Neutrophil (primary cell): ENCODE measurements around the gene GRM3.

Experiments
- H3K27ac ChIP-seq: fragments of 200-600 bp; sonication (generic); 2 replicates; pipeline ENCODE4 v1.5.1; 2016; ENCODE audit warnings: mild to moderate bottlenecking, moderate library complexity
- H3K27me3 ChIP-seq: fragments of 200-600 bp; sonication (generic); 2 replicates; pipeline ENCODE4 v1.6.0; 2016; ENCODE audit warnings: mild to moderate bottlenecking
- H3K36me3 ChIP-seq: fragments of 200-600 bp; sonication (generic); 2 replicates; pipeline ENCODE4 v1.5.1; 2017
- H3K4me1 ChIP-seq, 2 experiments: fragments of 200-600 bp in 1 of 2; sonication (generic) in 1 of 2; 1 replicate in 1 of 2; 2 replicates in 1 of 2; pipeline versions ENCODE4 v1.5.1 to v1.6.1; 2013 to 2016; ENCODE audit warnings: low read depth in 1 of 2, low read length in 1 of 2, mild to moderate bottlenecking in 1 of 2, moderate library complexity in 1 of 2; ENCODE audit not compliant: control insufficient read depth in 1 of 2, insufficient read depth in 1 of 2
- H3K4me3 ChIP-seq, 2 experiments: fragments of 200-600 bp in 1 of 2; sonication (generic) in 1 of 2; 1 replicate in 1 of 2; 2 replicates in 1 of 2; pipeline ENCODE4 v1.5.1; 2013 to 2016; ENCODE audit warnings: low read depth in 1 of 2, low read length in 1 of 2, mild to moderate bottlenecking in 1 of 2, moderate library complexity in 1 of 2
- H3K9me3 ChIP-seq: fragments of 200-600 bp; sonication (generic); 2 replicates; pipeline ENCODE4 v1.5.1; 2016
- CTCF ChIP-seq: fragments of 200-600 bp; sonication (generic); IDR thresholded peaks from 2 replicates; pipeline ENCODE4 v1.5.1; 2016; ENCODE audit warnings: antibody characterized with exemption

The GRM3 gene

GRCh38 chr7:86747698-86748097, 104.0 kb downstream of the GRM3 start:
- no peaks in the 10 kb centered on the region for H3K36me3 ChIP-seq

GRCh38 chr7:86748201-86748600, 104.5 kb downstream of the GRM3 start:
- no peak for TF ChIP-seq CTCF
- H3K9me3 ChIP-seq: no peaks in the 10 kb centered on the region
- H3K27me3 ChIP-seq: no peaks in the 10 kb centered on the region
- H3K36me3 ChIP-seq: no peaks in the 10 kb centered on the region
- no peak overlapping the region for H3K4me3 ChIP-seq
- no peak overlapping the region for H3K27ac ChIP-seq
- H3K4me1 ChIP-seq: no peaks in the 10 kb centered on the region

More at GRCh38 chr7:86747698-86748097, 104.0 kb downstream of the GRM3 start:
- Histone ChIP-seq H3K4me3 (no peak overlapping the region), H3K9me3 (no peaks in the 10 kb centered on the region), H3K27me3 (no peaks in the 10 kb centered on the region), H3K27ac (no peak overlapping the region), H3K4me1 (no peaks in the 10 kb centered on the region)
- no peak for TF ChIP-seq CTCF

GRCh38 chr7:86748843-86749719, 105.4 kb downstream of the GRM3 start:
- no peak for TF ChIP-seq CTCF
- H3K4me1 ChIP-seq: no peaks in the 10 kb centered on the region
- no peaks in the 10 kb centered on the region for H3K36me3 ChIP-seq
- H3K27ac ChIP-seq: no peak overlapping the region
- no peak overlapping the region for H3K4me3 ChIP-seq
- H3K9me3 ChIP-seq: no peaks in the 10 kb centered on the region
- no peaks in the 10 kb centered on the region for H3K27me3 ChIP-seq

GRCh38 chr7:86749741-86750665, 106.3 kb downstream of the GRM3 start:
- no peaks in the 10 kb centered on the region for H3K27me3 ChIP-seq
- no peaks in the 10 kb centered on the region for H3K4me1 ChIP-seq
- H3K27ac ChIP-seq: no peak overlapping the region
- H3K4me3 ChIP-seq: no peak overlapping the region
- no peaks in the 10 kb centered on the region for H3K9me3 ChIP-seq
- TF ChIP-seq CTCF: no peak
- no peaks in the 10 kb centered on the region for H3K36me3 ChIP-seq

- no peak for TF ChIP-seq CTCF
- no peak overlapping the region for H3K27ac ChIP-seq
- H3K36me3 ChIP-seq: no peaks in the 10 kb centered on the region
- no peaks in the 10 kb centered on the region for H3K27me3 ChIP-seq
- H3K4me1 ChIP-seq: no peaks in the 10 kb centered on the region
- H3K4me3 ChIP-seq: no peak overlapping the region
- H3K9me3 ChIP-seq: no peaks in the 10 kb centered on the region
Measured at GRCh38 chr7:86760236-86760635, 116.5 kb downstream of the GRM3 start.
